ENCODE data around the gene GFRA4.

Gene GFRA4

DNA sequence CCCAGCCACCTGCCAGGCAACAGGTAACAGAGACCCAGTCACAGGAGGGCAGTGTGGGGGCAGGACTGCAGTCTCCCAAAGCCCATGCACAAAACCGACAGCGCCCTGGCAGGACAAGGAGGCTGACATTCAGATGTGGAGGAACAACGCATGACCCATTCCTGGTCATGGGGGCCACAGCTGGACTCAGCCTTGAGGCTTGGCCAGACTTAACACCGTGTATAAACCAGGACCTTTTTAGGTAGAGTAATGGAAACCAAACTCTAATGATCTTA lies 8.1 kb downstream of the GFRA4 start:
- DNase-seq (ENCODE audit: insufficient read length, low spot score) (no peak), FAIRE-seq (no peak)

DNA sequence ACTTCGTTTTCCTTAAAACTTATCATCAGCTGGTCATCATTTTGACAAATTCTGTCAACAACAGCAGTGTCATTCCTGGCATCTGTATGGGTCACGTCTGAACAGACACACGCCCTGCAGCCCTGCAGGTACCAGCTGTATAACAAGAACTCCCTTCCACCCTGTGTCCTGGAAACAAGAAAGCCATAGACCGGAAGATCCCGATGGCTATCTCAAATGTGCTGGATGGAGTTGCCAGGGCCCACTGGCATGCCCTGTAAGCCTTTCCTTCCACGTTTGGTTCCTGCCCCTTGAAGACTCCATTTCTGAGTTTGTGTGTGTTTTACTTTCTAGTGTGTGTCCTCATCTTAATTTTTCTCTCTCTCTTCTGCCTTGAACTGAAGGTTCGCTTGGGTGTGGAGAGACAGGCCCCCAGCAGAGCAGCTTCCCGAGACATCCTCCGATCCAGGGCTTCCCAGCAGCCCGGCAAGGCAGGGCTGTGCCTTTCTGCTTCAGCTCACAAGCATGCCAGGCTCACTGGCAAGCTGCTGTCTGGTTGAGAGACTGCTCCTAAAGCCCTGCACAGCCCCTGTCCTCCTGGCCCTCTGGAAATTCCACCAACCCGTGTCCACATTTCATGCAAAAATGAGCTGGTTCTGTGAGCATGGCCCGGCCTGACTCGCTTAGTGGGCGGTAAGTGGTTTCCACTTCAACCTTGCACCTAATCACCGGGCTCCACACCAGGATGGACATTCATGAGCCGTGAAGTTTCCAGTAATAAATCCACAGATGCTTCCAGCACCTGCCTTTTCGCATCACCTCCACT lies 8.7 kb downstream of the GFRA4 start:
- DNase-seq (ENCODE audit: insufficient read length, low spot score) (no peak), FAIRE-seq (peak; percentile 20)

- no peak for FAIRE-seq
- no peak for DNase-seq (ENCODE audit: insufficient read length, low spot score)
These were observed 9.3 kb downstream of the GFRA4 start for GRCh38 chr20:3653921-3654320.

DNA sequence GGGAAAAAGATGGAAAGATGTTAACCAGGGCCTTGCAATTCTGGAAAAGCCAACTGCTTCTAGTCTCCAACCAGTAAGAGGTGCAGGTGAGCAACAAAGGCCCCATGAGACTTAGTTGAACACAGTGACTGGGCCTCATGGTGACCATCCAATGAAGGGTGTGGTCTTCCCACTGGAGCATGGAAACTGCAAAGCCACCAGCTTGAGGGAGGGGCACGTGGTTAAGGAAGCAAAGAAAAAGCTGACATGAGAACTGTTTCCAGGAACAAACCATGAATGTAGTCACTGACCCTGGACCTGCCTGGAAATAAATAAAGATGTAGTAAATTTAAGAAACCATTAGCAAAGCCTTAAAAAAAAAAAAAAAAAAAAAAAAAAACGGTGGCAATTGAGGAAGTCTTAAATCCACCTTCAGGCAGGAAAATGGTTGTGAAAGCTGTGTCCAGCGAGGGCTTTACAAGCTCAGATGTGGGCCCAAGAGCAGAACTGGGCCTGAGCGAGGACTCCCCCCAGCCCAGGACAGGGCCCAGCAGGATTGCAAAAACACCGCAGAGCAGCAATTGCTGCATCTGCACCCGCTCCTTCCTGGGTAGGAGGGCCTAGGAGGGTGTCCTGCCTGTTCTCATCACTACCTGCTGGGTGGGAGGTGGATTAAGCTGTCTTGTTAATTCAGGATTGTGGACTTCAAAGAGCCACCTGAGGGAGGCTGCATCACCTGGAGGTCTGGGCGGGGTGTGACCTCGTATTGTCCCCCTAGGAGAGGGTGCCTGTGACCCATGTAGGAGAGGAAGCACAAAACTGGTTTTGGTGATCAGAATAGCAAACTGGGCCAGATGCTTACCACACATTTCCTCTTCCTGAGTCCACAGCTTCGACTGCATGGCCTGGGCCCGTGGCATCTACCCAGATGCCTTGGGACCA lies 10.3 kb downstream of the GFRA4 start:
- no peak for DNase-seq (ENCODE audit: insufficient read length, low spot score)
- FAIRE-seq, result no peak

- DNase-seq (ENCODE audit: insufficient read length, low spot score) (no peak), FAIRE-seq (no peak)
These were observed 11.0 kb downstream of the GFRA4 start for GRCh38 chr20:3652221-3652620.

DNA sequence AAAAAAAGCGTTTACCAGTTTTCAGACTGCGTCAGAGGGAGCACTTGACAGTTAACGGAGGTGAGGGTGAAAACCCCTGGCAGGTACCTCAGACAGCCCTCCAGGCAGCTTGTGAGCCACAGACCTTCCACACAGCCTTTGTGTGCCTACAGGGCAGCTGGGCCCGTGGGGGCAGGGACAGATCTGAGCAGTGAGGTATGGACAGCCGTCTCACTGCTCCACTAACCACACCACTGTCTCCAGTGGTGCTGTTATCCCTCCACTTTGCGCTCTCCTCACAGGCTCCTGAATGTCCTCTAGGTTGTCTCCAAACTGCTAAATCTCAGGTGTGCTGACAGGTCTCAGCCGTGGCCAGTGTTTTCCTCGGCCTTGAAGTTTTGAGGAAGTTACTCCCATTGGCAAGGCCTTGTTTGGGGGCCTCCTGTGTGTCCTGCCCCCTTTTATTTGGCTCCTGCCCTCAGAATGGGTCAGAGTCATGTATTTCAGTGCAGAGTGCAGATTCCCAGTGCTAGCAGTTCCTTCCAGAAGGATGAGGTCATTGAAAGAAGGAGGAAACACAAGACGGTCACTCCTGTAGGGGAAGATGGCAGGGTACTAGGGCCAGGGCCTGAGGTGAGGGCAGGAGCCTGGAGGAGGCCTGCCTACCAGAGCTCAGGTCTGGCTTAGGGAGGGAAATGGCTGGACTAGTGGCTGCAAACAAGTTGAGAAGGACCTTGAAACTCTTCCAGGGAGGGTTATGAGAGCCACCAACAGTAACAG lies 11.8 kb downstream of the GFRA4 start:
- FAIRE-seq, result no peak
- no peak for DNase-seq (ENCODE audit: insufficient read length, low spot score)

DNA sequence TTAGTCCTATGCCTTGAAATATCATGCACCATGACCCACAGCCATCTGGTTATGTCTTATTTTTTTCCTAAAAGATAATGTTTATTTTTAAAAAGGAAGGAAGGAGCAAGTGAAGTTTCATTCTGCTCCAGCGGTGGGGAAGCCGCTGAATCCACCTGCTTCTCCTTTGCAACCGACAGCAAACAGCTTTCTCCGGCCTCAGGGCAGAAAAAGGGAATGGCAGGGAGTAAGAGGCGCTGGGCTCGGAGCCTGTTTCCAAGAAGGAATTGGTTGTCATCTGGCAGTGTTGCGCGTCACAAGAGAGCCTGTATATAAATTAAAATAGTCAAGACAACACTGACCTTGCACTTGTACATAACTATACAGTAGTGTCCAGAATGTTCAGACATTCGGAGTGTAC lies 14.2 kb downstream of the GFRA4 start:
- FAIRE-seq (no peak), DNase-seq (ENCODE audit: insufficient read length, low spot score) (no peak)

- FAIRE-seq, result no peak
- DNase-seq (ENCODE audit: insufficient read length, low spot score), result no peak
These were observed 15.7 kb downstream of the GFRA4 start for GRCh38 chr20:3647473-3647872.

GRCh38 chr20:3646651-3647050 lies 16.5 kb downstream of the GFRA4 start:
- FAIRE-seq, result no peak

DNA sequence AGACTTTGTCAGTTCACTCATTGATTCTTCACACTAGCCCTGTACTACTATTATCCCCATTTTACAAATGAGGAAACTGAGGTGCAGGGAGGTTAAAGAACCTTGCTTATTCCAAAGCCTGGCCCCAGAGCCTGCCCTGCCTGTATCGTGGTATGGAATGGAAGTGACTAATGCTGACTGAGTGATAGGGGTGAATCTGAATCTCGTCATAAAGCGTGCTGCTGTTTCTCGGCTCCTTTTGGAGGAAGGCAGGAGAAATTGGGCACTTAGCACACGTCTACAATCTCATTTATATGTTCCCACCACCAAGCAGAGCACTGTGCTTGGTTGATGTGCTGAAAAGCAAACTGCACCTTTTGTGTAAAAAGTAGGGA lies 17.1 kb downstream of the GFRA4 start:
- no peak for FAIRE-seq
- DNase-seq (ENCODE audit: insufficient read length, low spot score), result no peak

More at GRCh38 chr20:3646651-3647050, 16.5 kb downstream of the GFRA4 start:
- DNase-seq (ENCODE audit: insufficient read length, low spot score), result no peak

DNA sequence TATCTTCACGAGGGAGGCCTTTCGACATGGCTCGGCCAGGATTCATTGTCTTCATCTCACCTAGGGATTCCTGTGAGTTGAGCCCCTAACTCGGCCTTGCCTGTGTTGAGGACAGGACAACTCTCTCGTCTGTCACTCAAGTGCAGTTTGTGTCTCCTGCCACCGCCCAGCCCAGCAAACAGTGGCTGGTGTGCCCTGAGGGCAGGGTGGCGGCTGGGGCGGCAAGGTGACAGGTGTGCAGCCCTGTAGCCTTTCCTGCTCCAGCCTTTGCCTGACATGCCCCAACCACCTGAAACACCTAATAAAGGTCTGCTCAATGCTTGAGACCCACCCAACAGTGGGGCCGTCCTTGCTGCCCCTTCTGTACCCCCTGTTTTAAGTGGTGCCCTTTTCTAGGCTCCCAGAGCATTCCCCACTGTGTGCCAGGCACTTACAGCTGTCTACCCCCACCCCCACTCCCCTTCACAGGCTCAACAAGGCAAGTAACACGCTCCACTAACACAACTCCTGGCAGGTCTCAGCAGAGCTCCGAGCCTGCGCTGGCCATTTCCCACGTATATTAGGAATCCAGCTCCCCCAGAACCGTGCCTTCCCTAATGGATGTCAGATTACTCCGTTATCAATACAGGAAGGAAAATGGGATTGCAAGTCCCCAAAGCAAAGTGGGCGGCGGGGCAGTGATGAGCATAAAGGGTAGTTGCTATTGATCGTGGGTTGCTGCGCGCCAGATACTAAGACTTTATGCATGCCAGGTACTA lies 17.7 kb downstream of the GFRA4 start:
- DNase-seq (ENCODE audit: insufficient read length, low spot score), result no peak
- FAIRE-seq, result peak; percentile 38

DNA sequence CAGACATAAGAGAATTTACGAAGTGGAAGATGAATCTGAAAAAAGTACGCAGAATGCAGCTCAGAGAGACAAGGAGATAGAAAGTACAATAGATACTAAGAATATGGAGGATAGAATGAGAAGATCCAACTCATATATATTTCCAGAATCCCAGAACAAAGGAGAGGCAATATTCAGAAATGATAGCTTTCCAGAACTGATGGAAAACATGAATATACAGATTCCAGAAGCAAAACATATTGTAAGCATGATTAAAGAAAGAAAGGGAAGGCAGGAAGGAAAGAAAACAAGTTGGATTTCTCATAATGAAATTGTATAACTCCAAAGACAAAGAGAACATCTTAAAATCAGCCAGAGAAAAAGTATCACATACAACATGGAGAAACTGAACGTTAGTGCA lies 22.9 kb downstream of the GFRA4 start:
- no peak for DNase-seq (ENCODE audit: insufficient read length, low spot score)
- no peak for FAIRE-seq

DNA sequence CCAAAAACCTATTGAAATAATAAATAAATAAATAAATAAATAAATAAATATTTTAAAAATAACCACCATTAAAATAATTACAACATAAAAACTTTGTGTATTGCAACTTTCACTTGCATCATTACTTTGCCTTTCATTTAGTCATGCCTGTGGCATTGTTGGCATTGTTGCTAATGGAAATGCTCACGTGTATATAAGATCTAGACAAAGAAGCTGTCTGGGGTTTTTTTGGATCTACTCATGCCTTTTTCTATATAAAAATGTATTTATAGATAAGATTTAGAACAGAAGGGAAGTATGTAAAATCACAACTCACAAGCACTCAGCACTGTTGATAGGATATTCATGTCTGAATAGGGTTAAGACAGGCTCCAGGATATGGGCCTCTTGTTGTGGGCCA lies 27.9 kb downstream of the GFRA4 start:
- FAIRE-seq (no peak), DNase-seq (ENCODE audit: insufficient read length, low spot score) (no peak)

GRCh38 chr20:3633913-3634478 lies 29.2 kb downstream of the GFRA4 start:
- DNase-seq (ENCODE audit: insufficient read length, low spot score) (no peak), FAIRE-seq (no peak)

- no peak for FAIRE-seq
These were observed 30.7 kb downstream of the GFRA4 start for GRCh38 chr20:3632311-3633004.

DNA sequence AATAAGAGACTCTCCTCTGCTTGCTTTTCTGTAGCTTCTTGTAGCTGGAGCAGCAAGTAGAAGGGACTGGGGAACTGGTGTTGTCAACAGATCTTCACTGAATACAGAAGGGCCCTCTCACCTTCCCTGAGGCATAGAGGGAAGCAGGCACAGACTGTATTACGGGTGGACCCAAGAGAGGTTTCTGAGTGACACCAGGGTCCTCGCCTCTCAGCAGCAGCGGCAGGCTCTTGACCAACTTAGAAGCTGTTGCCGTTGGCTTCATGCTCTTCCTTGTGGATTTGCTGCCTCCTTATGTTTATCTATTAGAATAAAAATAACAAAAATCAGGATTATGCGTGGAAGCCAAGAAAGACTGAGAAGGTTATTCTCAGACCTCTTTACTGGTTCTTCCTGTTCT lies 31.7 kb downstream of the GFRA4 start:
- no peak for DNase-seq (ENCODE audit: insufficient read length, low spot score)
- no peak for FAIRE-seq

More at GRCh38 chr20:3632311-3633004, 30.7 kb downstream of the GFRA4 start:
- DNase-seq (ENCODE audit: insufficient read length, low spot score), result no peak

DNA sequence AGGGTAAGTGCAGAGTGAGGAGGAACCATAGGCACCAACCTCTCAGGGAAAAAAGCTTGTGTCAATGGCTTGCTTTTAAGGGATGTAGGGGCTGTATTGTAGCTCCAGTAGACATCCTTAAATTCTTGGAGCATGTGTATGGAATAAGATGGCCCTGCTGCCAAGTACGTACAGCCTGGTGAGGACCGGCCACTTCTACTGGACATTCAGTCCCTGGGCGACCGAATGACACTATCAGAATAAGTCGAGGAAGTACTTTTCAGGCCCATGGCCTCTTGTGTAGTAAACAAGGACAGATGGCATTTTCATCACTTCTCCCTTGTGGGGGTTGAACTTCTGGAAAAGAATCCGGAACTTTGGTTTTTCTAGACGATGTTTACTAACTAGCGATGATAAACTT lies 32.8 kb downstream of the GFRA4 start:
- no peak for FAIRE-seq
- no peak for DNase-seq (ENCODE audit: insufficient read length, low spot score)

DNA sequence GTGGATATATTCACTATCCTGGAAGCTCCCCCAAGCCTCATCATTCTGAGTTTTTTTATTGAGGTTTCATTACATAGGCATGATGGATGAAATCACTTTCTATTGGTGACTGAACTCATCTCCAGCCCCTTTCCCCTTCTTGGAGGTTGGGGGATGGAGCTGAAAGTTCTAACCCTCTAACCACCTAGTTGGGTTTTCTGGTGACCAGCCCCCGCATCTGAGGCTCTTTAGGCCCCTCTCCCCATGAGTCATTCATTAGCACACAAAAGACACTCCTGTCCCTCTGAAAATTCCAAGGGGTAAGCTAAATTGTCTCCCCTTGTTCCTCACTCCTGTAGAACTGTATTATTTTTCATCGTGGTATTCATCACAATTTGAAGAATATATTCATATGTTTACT lies 33.3 kb downstream of the GFRA4 start:
- FAIRE-seq, result no peak
- no peak for DNase-seq (ENCODE audit: insufficient read length, low spot score)

DNA sequence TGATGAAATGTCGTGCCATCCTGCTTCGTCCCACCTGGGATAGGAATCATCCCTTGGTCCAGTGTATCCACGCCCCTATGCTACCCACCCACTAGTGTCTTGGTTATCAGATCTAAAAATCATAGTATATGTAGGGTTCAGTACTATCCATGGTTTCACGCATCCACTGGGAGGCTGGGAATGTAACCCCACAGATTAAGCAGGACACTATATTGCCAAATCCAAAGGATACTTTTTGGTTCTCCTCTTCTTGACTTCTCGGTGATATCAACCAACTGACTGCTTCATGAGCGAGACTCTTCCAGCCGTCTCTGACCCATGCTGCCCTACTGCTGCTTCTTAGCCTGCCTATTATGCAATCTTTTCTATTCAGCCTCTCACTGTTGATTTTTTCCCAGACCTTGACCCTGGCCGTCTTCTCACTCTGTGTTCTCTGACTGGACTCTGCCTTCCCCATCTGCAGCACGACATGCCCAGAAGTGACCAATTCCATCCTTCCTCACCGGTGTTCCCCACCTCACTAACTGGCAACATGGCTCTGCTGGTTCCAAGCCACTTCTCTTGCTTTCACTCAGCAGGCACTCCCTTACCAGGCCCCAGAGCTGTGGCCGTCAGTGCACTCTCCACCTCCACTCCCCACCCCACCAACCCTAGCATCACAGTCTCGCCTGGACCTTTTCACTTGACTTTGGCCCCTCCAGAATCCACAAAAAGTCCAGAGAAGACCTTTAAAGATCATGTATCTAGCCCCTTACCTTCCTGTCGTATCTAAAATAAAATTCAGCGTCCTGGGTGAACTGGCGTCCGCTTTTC lies 34.5 kb downstream of the GFRA4 start:
- no peak for DNase-seq (ENCODE audit: insufficient read length, low spot score)
- FAIRE-seq, result no peak
